H1 (cell line): ENCODE data around the gene BCL11A. TPM values are rescaled to one million over a fixed set of nuclear protein-coding genes. Genes with fewer than 3 reads are reported as not detected.

Experiments used
- CTCF ChIA-PET: fragments of 300-600 bp; sonication (Branson Sonifier 250); formaldehyde crosslinking; loops from one replicate; lab custom pipeline; 2021; ENCODE audit not compliant: partially characterized antibody; lab: Charles Lee
- POLR2A ChIA-PET: fragments of 300-600 bp; sonication (Branson Sonifier 250); formaldehyde crosslinking; loops from one replicate; lab custom pipeline; 2021; ENCODE audit warnings: inconsistent platforms; ENCODE audit not compliant: partially characterized antibody; lab: Charles Lee
- DNase-seq, 2 experiments: peaks; one replicate each; pipeline versions ENCODE4 v3.0.0 to v3.0.0-alpha.2; 2010 to 2022; ENCODE audit warnings: low spot score in 2 of 2, low read depth in 1 of 2, mixed read lengths in 1 of 2
- FAIRE-seq: peaks from 2 replicates; lab custom pipeline; 2011; peaks lifted over from hg19 to GRCh38; lab: Jason Lieb, UNC
- H2AFZ ChIP-seq: 2 replicates; pipeline ENCODE4 v1.8.1; 2012; ENCODE audit warnings: low read length, inconsistent platforms
- H2AK5ac ChIP-seq: 2 replicates; pipeline ENCODE4 v1.6.1; 2013; ENCODE audit warnings: low read depth, low read length
- H2BK120ac ChIP-seq: replicated peaks from 2 replicates; pipeline ENCODE3; 2013; ENCODE audit warnings: low read depth, low read length, inconsistent platforms
- H2BK12ac ChIP-seq: 2 replicates; pipeline ENCODE4 v1.6.1; 2013; ENCODE audit warnings: low read depth, low read length
- H2BK15ac ChIP-seq: 2 replicates; pipeline ENCODE4 v1.6.1; 2013; ENCODE audit warnings: low read length
- H2BK20ac ChIP-seq: 2 replicates; pipeline ENCODE4 v1.6.1; 2013; ENCODE audit warnings: low read length
- H2BK5ac ChIP-seq: 2 replicates; pipeline ENCODE4 v1.6.1; 2013; ENCODE audit warnings: low read depth, low read length
- H3K14ac ChIP-seq: 2 replicates; pipeline ENCODE4 v1.6.1; 2013; ENCODE audit warnings: inconsistent platforms; ENCODE audit not compliant: insufficient read length
- H3K18ac ChIP-seq: 2 replicates; pipeline ENCODE4 v1.6.1; 2013; ENCODE audit warnings: low read length; ENCODE audit errors: extremely low read depth
- H3K23ac ChIP-seq: 2 replicates; pipeline ENCODE4 v1.6.1; 2013; ENCODE audit warnings: inconsistent platforms; ENCODE audit not compliant: insufficient read length
- H3K23me2 ChIP-seq: 2 replicates; pipeline ENCODE4 v1.6.1; 2013; ENCODE audit warnings: low read depth, low read length
- H3K27ac ChIP-seq: 2 replicates; pipeline ENCODE4 v1.6.1; 2011; ENCODE audit warnings: low read depth, low read length, inconsistent platforms
- H3K27me3 ChIP-seq, 4 experiments: replicated peaks in 1 of 4; 1 replicate in 1 of 4; 2 replicates in 3 of 4; pipeline versions ENCODE4 v1.6.1 to v1.8.1; 2011 to 2013; ENCODE audit warnings: low read length in 3 of 4, mild to moderate bottlenecking in 3 of 4, inconsistent platforms in 2 of 4, mixed read lengths in 2 of 4, moderate library complexity in 1 of 4; ENCODE audit not compliant: control insufficient read depth in 3 of 4, insufficient read depth in 3 of 4; ENCODE audit errors: extremely low read depth in 1 of 4
- H3K36me3 ChIP-seq, 4 experiments: 2 replicates each; pipeline versions ENCODE4 v1.6.1 to v1.8.1; 2011 to 2013; ENCODE audit warnings: mild to moderate bottlenecking in 4 of 4, low read length in 3 of 4, moderate library complexity in 2 of 4, control low read depth in 1 of 4, inconsistent platforms in 1 of 4; ENCODE audit not compliant: insufficient read depth in 4 of 4, control insufficient read depth in 2 of 4
- H3K4ac ChIP-seq: replicated peaks from 2 replicates; pipeline ENCODE3; 2013; ENCODE audit warnings: low read length, low read depth, mixed read lengths, inconsistent platforms; ENCODE audit not compliant: insufficient read length
- H3K4me1 ChIP-seq, 4 experiments: replicated peaks in 1 of 4; 1 replicate in 1 of 4; 2 replicates in 3 of 4; pipeline versions ENCODE4 v1.6.1 to v1.8.1; 2011 to 2013; ENCODE audit warnings: low read length in 3 of 4, inconsistent platforms in 2 of 4, mixed read lengths in 1 of 4; ENCODE audit not compliant: insufficient read depth in 4 of 4, control insufficient read depth in 3 of 4
- H3K4me2 ChIP-seq, 2 experiments: 2 replicates each; pipeline versions ENCODE4 v1.6.1 to v1.8.1; 2011 to 2013; ENCODE audit warnings: low read depth in 2 of 2, low read length in 2 of 2, control low read depth in 1 of 2, inconsistent platforms in 1 of 2, mild to moderate bottlenecking in 1 of 2; ENCODE audit not compliant: insufficient read depth in 1 of 2
- H3K4me3 ChIP-seq, 4 experiments: fragments of 200-600, 300-600 bp in 1 of 4; sonication (generic), shearing (Covaris generic), sonication (Bioruptor Twin) in 1 of 4; 2 replicates each; pipeline versions ENCODE4 v1.5.1 to v1.8.1; 2011 to 2016; ENCODE audit warnings: low read length in 4 of 4, low read depth in 3 of 4, control low read depth in 2 of 4, inconsistent platforms in 2 of 4, mild to moderate bottlenecking in 2 of 4, mixed read lengths in 1 of 4, moderate library complexity in 1 of 4; ENCODE audit not compliant: insufficient read depth in 2 of 4; ENCODE audit errors: extremely low read depth in 1 of 4
- H3K56ac ChIP-seq: replicated peaks from 2 replicates; pipeline ENCODE3; 2013; ENCODE audit warnings: low read depth, mild to moderate bottlenecking, mixed read lengths, low read length, inconsistent platforms; ENCODE audit not compliant: insufficient read length
- H3K79me1 ChIP-seq: 2 replicates; pipeline ENCODE4 v1.6.1; 2013; ENCODE audit warnings: low read depth, low read length, control low read depth
- H3K79me2 ChIP-seq, 2 experiments: 2 replicates each; pipeline versions ENCODE4 v1.6.1 to v1.8.1; 2012 to 2013; ENCODE audit warnings: low read length in 2 of 2, mild to moderate bottlenecking in 2 of 2, inconsistent platforms in 1 of 2; ENCODE audit not compliant: insufficient read depth in 2 of 2, control insufficient read depth in 1 of 2
- H3K9ac ChIP-seq, 4 experiments: replicated peaks in 1 of 4; 1 replicate in 1 of 4; 2 replicates in 3 of 4; pipeline versions ENCODE4 v1.6.1 to v1.8.1; 2011 to 2013; ENCODE audit warnings: low read depth in 3 of 4, low read length in 3 of 4, control low read depth in 2 of 4, mild to moderate bottlenecking in 2 of 4, moderate library complexity in 2 of 4, inconsistent platforms in 1 of 4; ENCODE audit errors: extremely low read depth in 1 of 4
- H3K9me3 ChIP-seq, 2 experiments: 2 replicates each; pipeline versions ENCODE4 v1.6.1 to v1.8.1; 2012 to 2013; ENCODE audit warnings: mild to moderate bottlenecking in 2 of 2, moderate library complexity in 2 of 2, control low read depth in 1 of 2, inconsistent platforms in 1 of 2, low read depth in 1 of 2, low read length in 1 of 2, mixed read lengths in 1 of 2; ENCODE audit not compliant: insufficient read depth in 2 of 2
- H4K20me1 ChIP-seq, 2 experiments: replicated peaks in 1 of 2; 2 replicates each; pipeline versions ENCODE3 to v1.8.1; 2011 to 2013; ENCODE audit warnings: inconsistent platforms in 2 of 2, low read length in 2 of 2, mild to moderate bottlenecking in 1 of 2; ENCODE audit not compliant: insufficient read depth in 2 of 2, control insufficient read depth in 1 of 2
- H4K5ac ChIP-seq: 2 replicates; pipeline ENCODE4 v1.6.1; 2013; ENCODE audit warnings: low read length, low read depth, mixed read lengths, inconsistent platforms; ENCODE audit not compliant: insufficient read length
- H4K8ac ChIP-seq: 2 replicates; pipeline ENCODE4 v1.8.0; 2013; ENCODE audit warnings: mild to moderate bottlenecking, moderate library complexity, low read length, inconsistent platforms; ENCODE audit not compliant: insufficient read depth; ENCODE audit errors: extremely low read depth
- H4K91ac ChIP-seq: replicated peaks from 2 replicates; pipeline ENCODE3; 2013; ENCODE audit warnings: low read length, mixed read lengths, inconsistent platforms; ENCODE audit not compliant: insufficient read length
- BACH1 ChIP-seq: IDR thresholded peaks from 2 replicates; pipeline ENCODE4 v1.6.1; 2012; ENCODE audit warnings: low read length, improper control_type of control experiment
- BRCA1 ChIP-seq: IDR thresholded peaks from 2 replicates; pipeline ENCODE4 v1.6.1; 2012; ENCODE audit warnings: low read depth, low read length, improper control_type of control experiment
- CREB1 ChIP-seq: IDR thresholded peaks from 2 replicates; pipeline ENCODE4 v1.6.1; 2012; ENCODE audit warnings: inconsistent platforms
- HDAC6 ChIP-seq: IDR thresholded peaks from one replicate; pipeline ENCODE4 v1.7.1; 2012; ENCODE audit warnings: low read depth, mild to moderate bottlenecking, inconsistent platforms, low read length, moderate library complexity
- KDM1A ChIP-seq: fragments of 200-600, 300-600 bp; sonication (generic); IDR thresholded peaks from 2 replicates; pipeline ENCODE4 v1.7.1; 2016; ENCODE audit warnings: mild to moderate bottlenecking, low read length, borderline replicate concordance
- KDM4A ChIP-seq: IDR thresholded peaks from one replicate; pipeline ENCODE4 v1.7.1; 2012; ENCODE audit warnings: low read depth, mild to moderate bottlenecking, moderate library complexity, low read length, inconsistent platforms; ENCODE audit not compliant: severe bottlenecking
- KDM5A ChIP-seq: fragments of 200-600 bp; IDR thresholded peaks from 2 replicates; pipeline ENCODE4 v1.7.1; 2012; ENCODE audit warnings: mild to moderate bottlenecking, low read length, inconsistent platforms, mixed read lengths
- RBBP5 ChIP-seq: IDR thresholded peaks from 2 replicates; pipeline ENCODE4 v1.7.1; 2012; ENCODE audit warnings: low read depth, mild to moderate bottlenecking, inconsistent platforms, low read length, moderate library complexity, borderline replicate concordance
- SP4 ChIP-seq: IDR thresholded peaks from 2 replicates; pipeline ENCODE4 v1.6.1; 2012; ENCODE audit warnings: low read length, inconsistent platforms
- TAF7 ChIP-seq: optimal IDR thresholded peaks from 2 replicates; pipeline ENCODE3; 2011; ENCODE audit warnings: low read depth, mild to moderate bottlenecking, inconsistent platforms, low read length, moderate library complexity, borderline replicate concordance
- USF2 ChIP-seq: IDR thresholded peaks from 2 replicates; pipeline ENCODE4 v1.6.1; 2011; ENCODE audit warnings: low read length, improper control_type of control experiment
- WGBS, 2 experiments: shearing (Covaris generic) in 1 of 2; methylation state at CpG; one replicate each; pipeline versions ENCODE4 v1.1.6 to v1.1.7; 2013 to 2015; ENCODE audit warnings: low lambda C conversion rate in 2 of 2, mixed read lengths in 2 of 2, inconsistent platforms in 1 of 2, low coverage in 1 of 2, missing lambda C conversion rate in 1 of 2; ENCODE audit not compliant: insufficient replicate concordance in 2 of 2, insufficient coverage in 1 of 2, insufficient read length in 1 of 2; ENCODE audit errors: extremely low coverage in 1 of 2, missing lambda C conversion rate in 1 of 2; 5-methylcytosine and 5-hydroxymethylcytosine counted together
- polyA plus RNA-seq, 7 experiments: library from polyadenylated mRNA; depleted of rRNA in 3 of 7; stranded (reverse) in 5 of 7; unstranded in 2 of 7; fragments of >200 nt in 5 of 7; fragments of 200-250 nt in 2 of 7; gene quantifications; 1 replicate in 5 of 7; 2 replicates in 1 of 7; 4 replicates in 1 of 7; pipeline versions ENCODE4 v1.2.1 to v1.2.3, GENCODE V29; 2011 to 2013; ENCODE audit warnings: missing spikeins in 2 of 7, mixed read lengths in 2 of 7
- total RNA-seq: library from RNA; stranded (reverse); fragmentation: NEBNext Ultra II Directional; extraction: Animal tissue kit (Norgen Biotek cat#: 25700); gene quantifications from 2 replicates; pipeline ENCODE4 v1.2.1, GENCODE V29; 2021
- TF ChIP-seq, protein P1 (sequence below): IDR thresholded peaks from 2 replicates; pipeline ENCODE4 v1.6.1; 2012; ENCODE audit warnings: inconsistent platforms

BCL11A gene
- total and polyA plus RNA-seq, 2 of the 8 experiments (the other 6 are each of a cell fraction or from before 2014, with no cell fraction given): 11.9 to 59.3 TPM

- H3K4me1 ChIP-seq: peaks cover 3 to 19% (median 10%) of the 10 kb centered on the region in 4 experiments; a peak in 6 of 7 replicates
- DNase-seq (no peak), FAIRE-seq (no peak)
- H3K23ac ChIP-seq: no peak overlapping the region
- no peak overlapping the region for H3K4ac ChIP-seq
- H3K27ac ChIP-seq: no peak overlapping the region
- no peak overlapping the region for H2BK120ac ChIP-seq
- no peak overlapping the region for H3K4me3 ChIP-seq
- 78% methylated on average over 2 of the region's 6 CpGs; no CpG with 5 or more reads in 1 of the 2 experiments for WGBS, 2 experiments
- POLR2A ChIA-PET: interaction anchor here (1.2 to 1.3 kb wide), 3 partner anchors 10 to 55 kb away, joined by 3 to 4 read pairs (median 3); no protein-coding TSS in a partner anchor
- H4K20me1 ChIP-seq: peaks cover 2 to 17% of the 10 kb centered on the region in 2 experiments
- no peaks in the 10 kb centered on the region for H3K9me3 ChIP-seq
- no peak overlapping the region for H3K18ac ChIP-seq
- 0 out of 2 replicates have a peak overlapping the region, but pooled peaks have one; percentile 7 for H2BK5ac ChIP-seq
- H2AFZ ChIP-seq: no peak overlapping the region
- H3K56ac ChIP-seq: no peak overlapping the region
- CTCF ChIA-PET: interaction anchor here (1.0 to 3.3 kb wide), 9 partner anchors 12 to 210 kb away, joined by 3 to 31 read pairs (median 3); no protein-coding TSS in a partner anchor
- no peaks in the 10 kb centered on the region for H3K27me3 ChIP-seq
- H3K79me1 ChIP-seq: peaks cover 23% of the 10 kb centered on the region
- peaks cover 0 to 2% (median 0%) of the 10 kb centered on the region in 4 experiments; a peak in 2 of 8 replicates for H3K36me3 ChIP-seq
- no peak overlapping the region for H3K14ac ChIP-seq
- H3K9ac ChIP-seq: no peak overlapping the region
- H2BK15ac ChIP-seq: no peak overlapping the region
- H4K8ac ChIP-seq: no peak overlapping the region
- H4K91ac ChIP-seq: no peak overlapping the region
- H2AK5ac ChIP-seq: no peak overlapping the region
- no peak overlapping the region for H3K4me2 ChIP-seq
- H3K79me2 ChIP-seq: peaks cover 0 to 88% of the 10 kb centered on the region in 2 experiments
- H2BK12ac ChIP-seq: no peak overlapping the region
- no peaks in the 10 kb centered on the region for H3K23me2 ChIP-seq
- no peak overlapping the region for H2BK20ac ChIP-seq
- no peak overlapping the region for H4K5ac ChIP-seq
- TF ChIP-seq BACH1: no peak
- no peak for TF ChIP-seq HDAC6
- TF ChIP-seq CREB1: no peak
- no peak for TF ChIP-seq KDM1A
- no peak for TF ChIP-seq TAF7
- no peak for TF ChIP-seq KDM4A
- TF ChIP-seq, protein P1, sequence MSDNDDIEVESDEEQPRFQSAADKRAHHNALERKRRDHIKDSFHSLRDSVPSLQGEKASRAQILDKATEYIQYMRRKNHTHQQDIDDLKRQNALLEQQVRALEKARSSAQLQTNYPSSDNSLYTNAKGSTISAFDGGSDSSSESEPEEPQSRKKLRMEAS: no peak
- TF ChIP-seq USF2: no peak
- TF ChIP-seq RBBP5: no peak
- no peak for TF ChIP-seq BRCA1
- no peak for TF ChIP-seq SP4
- no peak for TF ChIP-seq KDM5A
Measured at GRCh38 chr2:60495041-60495625, 58.3 kb downstream of the BCL11A start.
